Measurements from ENCODE around the gene IL1A. TPM values are rescaled to one million over a fixed set of nuclear protein-coding genes. Genes with fewer than 3 reads are reported as not detected.

Gene IL1A
- total RNA-seq, 4 donors from 2014 or later = 0.13 TPM; not detected in 3

GRCh38 chr2:112796486-112796885 is 12.2 kb upstream of the IL1A start:
- no peak overlapping the region for H3K27ac ChIP-seq (replicated peaks in 1 of 4)
- intact Hi-C loops (cut with DNase I) = no loop called here
- H3K4me3 ChIP-seq = no peak overlapping the region
- WGBS = 0% methylated on average over 1 of the region's 1 CpG
- H3K4me1 ChIP-seq = peaks cover 6 to 19% (median 13%) of the 10 kb centered on the region in 4 donors
- H3K27me3 ChIP-seq = no peaks in the 10 kb centered on the region
- H3K36me3 ChIP-seq = no peaks in the 10 kb centered on the region
- no peak for DNase-seq (ENCODE audit: extremely low spot score)
- H3K9me3 ChIP-seq = no peaks in the 10 kb centered on the region
- TF ChIP-seq POLR2AphosphoS5 (IDR thresholded peaks at IDR 0.05) = no peak
- TF ChIP-seq EP300 (IDR thresholded peaks at IDR 0.05) = no peak
- no peak for TF ChIP-seq CTCF (IDR thresholded peaks at IDR 0.05)
- no peak for TF ChIP-seq POLR2A (IDR thresholded peaks at IDR 0.05; ENCODE audit: low read depth)

DNA sequence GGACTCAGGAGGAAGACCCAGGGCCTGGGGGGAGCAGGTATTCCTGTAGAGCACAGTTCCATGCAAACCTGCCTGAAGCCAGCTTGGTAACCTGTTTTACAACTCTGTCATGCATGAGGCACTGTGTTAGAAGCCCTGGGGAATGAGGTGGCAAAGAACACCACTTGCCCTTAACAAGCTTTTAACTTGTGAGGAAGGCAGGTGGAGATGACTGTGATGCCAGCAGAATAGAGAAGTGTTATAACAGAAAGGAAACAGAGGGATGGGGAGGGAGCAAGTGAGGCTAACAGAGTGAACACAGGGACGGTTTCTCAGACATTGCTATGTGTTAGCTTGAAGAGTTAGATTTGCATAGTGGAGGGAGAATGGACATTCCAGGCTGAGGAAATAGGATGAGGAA is 11.5 kb upstream of the IL1A start:
- H3K4me3 ChIP-seq = no peak overlapping the region
- WGBS = 75% methylated on average over 1 of the region's 1 CpG
- no peak for DNase-seq (ENCODE audit: extremely low spot score)
- H3K36me3 ChIP-seq = no peaks in the 10 kb centered on the region
- no peaks in the 10 kb centered on the region for H3K27me3 ChIP-seq
- H3K9me3 ChIP-seq = no peaks in the 10 kb centered on the region
- peaks cover 6 to 19% (median 13%) of the 10 kb centered on the region in 4 donors for H3K4me1 ChIP-seq
- TF ChIP-seq EP300 (IDR thresholded peaks at IDR 0.05) = no peak
- no peak for TF ChIP-seq CTCF (IDR thresholded peaks at IDR 0.05)
- TF ChIP-seq POLR2A (IDR thresholded peaks at IDR 0.05; ENCODE audit: low read depth) = no peak
- no peak for TF ChIP-seq POLR2AphosphoS5 (IDR thresholded peaks at IDR 0.05)
- intact Hi-C loops (cut with DNase I) = no loop called here
- no peak overlapping the region for H3K27ac ChIP-seq (replicated peaks in 1 of 4)

DNA sequence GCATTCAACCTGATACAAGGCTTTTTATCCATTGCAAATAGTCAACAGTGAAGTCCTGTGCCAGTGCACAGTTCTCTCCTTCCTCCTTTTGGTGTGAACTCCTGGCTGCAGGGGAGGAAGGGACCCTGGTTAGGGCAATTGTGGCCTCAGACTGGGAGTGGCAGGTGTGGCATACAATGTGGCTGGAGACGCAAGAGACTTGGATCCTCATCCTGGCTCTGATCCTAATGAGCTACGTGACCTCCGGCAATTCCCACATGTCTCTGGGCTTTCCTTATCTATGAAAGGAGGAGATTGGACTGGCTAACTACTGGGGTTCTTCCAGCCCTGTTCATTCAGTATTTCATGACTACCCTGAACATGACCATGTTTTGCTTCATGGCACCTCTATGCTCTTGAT is 10.5 kb upstream of the IL1A start:
- no peak for TF ChIP-seq EP300 (IDR thresholded peaks at IDR 0.05)
- TF ChIP-seq POLR2A (IDR thresholded peaks at IDR 0.05; ENCODE audit: low read depth) = no peak
- TF ChIP-seq CTCF (IDR thresholded peaks at IDR 0.05) = no peak
- TF ChIP-seq POLR2AphosphoS5 (IDR thresholded peaks at IDR 0.05) = no peak
- 79% methylated on average over 3 of the region's 3 CpGs for WGBS
- no peak overlapping the region for H3K4me3 ChIP-seq

DNA sequence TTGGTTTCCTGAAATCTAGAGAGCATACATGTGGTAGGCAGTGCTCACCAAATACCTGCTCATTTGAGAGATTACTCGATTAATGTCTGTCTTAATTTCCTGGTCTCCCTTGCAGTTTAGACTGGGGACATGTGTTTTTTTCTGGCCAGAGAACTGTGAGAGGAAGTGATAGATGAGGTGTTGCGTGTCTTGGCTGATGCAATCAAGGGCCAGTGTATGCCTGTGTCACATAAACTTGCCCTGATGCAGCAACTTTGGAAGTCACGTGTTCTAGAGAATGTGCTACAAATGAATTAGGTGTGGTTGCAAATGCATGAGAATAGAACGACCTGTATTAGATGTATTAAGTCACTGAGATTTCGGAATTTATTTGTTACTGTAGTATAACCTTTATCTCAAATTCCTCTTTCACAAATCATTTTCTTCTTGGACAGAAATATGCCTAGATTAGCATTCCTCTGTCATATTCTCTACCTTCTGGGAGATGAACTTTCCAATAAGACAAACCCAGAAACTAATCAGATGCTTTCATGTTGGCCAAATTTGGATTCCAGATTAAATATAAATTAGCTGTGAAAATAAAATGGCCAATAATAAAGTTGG is 9.9 kb upstream of the IL1A start:
- intact Hi-C loops (cut with DNase I) = no loop called here
- Histone ChIP-seq H3K4me3 (no peak overlapping the region), H3K27ac (replicated peaks in 1 of 4) (peak overlapping the region in 2 of 4 donors; percentile 49 to 54), H3K36me3 (no peaks in the 10 kb centered on the region), H3K27me3 (no peaks in the 10 kb centered on the region), H3K4me1 (peaks cover 6 to 19% (median 13%) of the 10 kb centered on the region in 4 donors), H3K9me3 (no peaks in the 10 kb centered on the region)
- TF ChIP-seq EP300 (IDR thresholded peaks at IDR 0.05) (no peak), POLR2A (IDR thresholded peaks at IDR 0.05; ENCODE audit: low read depth) (no peak), CTCF (IDR thresholded peaks at IDR 0.05) (no peak), POLR2AphosphoS5 (IDR thresholded peaks at IDR 0.05) (peak; percentile 70 to 76)
- 19% methylated on average over 5 of the region's 5 CpGs for WGBS
- no peak for DNase-seq (ENCODE audit: extremely low spot score)

More for the DNA sequence above, 10.5 kb upstream of the IL1A start:
- H3K27ac ChIP-seq (replicated peaks in 1 of 4) = no peak overlapping the region
- peaks cover 6 to 19% (median 13%) of the 10 kb centered on the region in 4 donors for H3K4me1 ChIP-seq
- no peak for DNase-seq (ENCODE audit: extremely low spot score)
- H3K27me3 ChIP-seq = no peaks in the 10 kb centered on the region
- H3K9me3 ChIP-seq = no peaks in the 10 kb centered on the region
- intact Hi-C loops (cut with DNase I) = no loop called here
- no peaks in the 10 kb centered on the region for H3K36me3 ChIP-seq

All from esophagus muscularis mucosa (tissue), 4 donors.